GM23338 (cell line): ENCODE results near the gene AADAC.
A peak's percentile ranks its signal among the peaks of the same experiment; 100 is the strongest.

Experiments used
- CTCF ChIP-seq, 2 experiments: fragments of 200-600 bp in 1 of 2; sonication (generic) in 1 of 2; conservative IDR thresholded peaks; 2 replicates each; pipeline versions ENCODE4 v1.5.1 to v1.6.1; 2016 to 2017; ENCODE audit warnings: antibody characterized with exemption in 2 of 2, low read depth in 2 of 2, mild to moderate bottlenecking in 2 of 2, moderate library complexity in 1 of 2
- POLR2AphosphoS5 ChIP-seq: IDR thresholded peaks from 2 replicates; pipeline ENCODE4 v1.6.1; 2016; ENCODE audit warnings: antibody characterized with exemption, low read depth
- REST ChIP-seq: IDR thresholded peaks from one replicate; pipeline ENCODE4 v1.6.1; 2018; ENCODE audit warnings: antibody characterized with exemption; ENCODE audit not compliant: unreplicated experiment

GRCh38 chr3:151838574-151839312 is 24.8 kb downstream of the AADAC start:
- TF ChIP-seq CTCF (conservative IDR thresholded peaks at IDR 0.05; ENCODE audit: low read depth in 2 of 2): peak; percentile 84 to 97
- no peak for TF ChIP-seq REST
- TF ChIP-seq POLR2AphosphoS5: no peak
